GM23338 (cell line): ENCODE results near the gene UBASH3B.

Experiments used
- CREB1 ChIP-seq: fragments of 250-450 bp; sonication (Bioruptor Pico); IDR thresholded peaks from 2 replicates; pipeline ENCODE4 v1.5.0; 2020; ENCODE audit warnings: low read depth, mild to moderate bottlenecking, moderate library complexity
- CTCF ChIP-seq, 2 experiments: fragments of 200-600 bp in 1 of 2; sonication (generic) in 1 of 2; conservative IDR thresholded peaks; 2 replicates each; pipeline versions ENCODE4 v1.5.1 to v1.6.1; 2016 to 2017; ENCODE audit warnings: antibody characterized with exemption in 2 of 2, low read depth in 2 of 2, mild to moderate bottlenecking in 2 of 2, moderate library complexity in 1 of 2
- ETS1 ChIP-seq: IDR thresholded peaks from 2 replicates; pipeline ENCODE4 v1.6.1; 2016; ENCODE audit warnings: antibody characterized with exemption
- EZH2 ChIP-seq: fragments of 200-600 bp; sonication (generic); IDR thresholded peaks from one replicate; pipeline ENCODE4 v1.8.0; 2017; ENCODE audit warnings: antibody characterized with exemption, mild to moderate bottlenecking, low read depth; ENCODE audit not compliant: unreplicated experiment
- EZH2phosphoT487 ChIP-seq: fragments of 200-600 bp; sonication (generic); IDR thresholded peaks from one replicate; pipeline ENCODE4 v1.8.1; 2018; ENCODE audit warnings: antibody characterized with exemption; ENCODE audit not compliant: unreplicated experiment
- JUNB ChIP-seq: IDR thresholded peaks from one replicate; pipeline ENCODE4 v1.6.1; 2016; ENCODE audit warnings: antibody characterized with exemption; ENCODE audit not compliant: unreplicated experiment
- POLR2AphosphoS5 ChIP-seq: IDR thresholded peaks from 2 replicates; pipeline ENCODE4 v1.6.1; 2016; ENCODE audit warnings: antibody characterized with exemption, low read depth
- STAT1 ChIP-seq: IDR thresholded peaks from one replicate; pipeline ENCODE4 v1.6.1; 2016; ENCODE audit warnings: antibody characterized with exemption; ENCODE audit not compliant: unreplicated experiment
- ZNF331 ChIP-seq: fragments of 250-450 bp; sonication (Bioruptor Pico); IDR thresholded peaks from 2 replicates; pipeline ENCODE4 v1.5.0; 2020; ENCODE audit warnings: low read depth, mild to moderate bottlenecking, moderate library complexity

- TF ChIP-seq CTCF (conservative IDR thresholded peaks at IDR 0.05; ENCODE audit: low read depth in 2 of 2), result no peak
- no peak for TF ChIP-seq CREB1 (CRISPR knock-in tag)
- TF ChIP-seq EZH2, result no peak
- TF ChIP-seq JUNB, result no peak
- no peak for TF ChIP-seq POLR2AphosphoS5
- no peak for TF ChIP-seq EZH2phosphoT487
- TF ChIP-seq ETS1, result no peak
- TF ChIP-seq STAT1, result no peak
- TF ChIP-seq ZNF331 (CRISPR knock-in tag), result no peak
Observed at GRCh38 chr11:122632181-122632824, 23.2 kb upstream of the UBASH3B start.
